Endothelial cell (in vitro differentiated cells): ENCODE measurements around the gene NCBP2. TPM values are rescaled to one million over a fixed set of nuclear protein-coding genes. Genes with fewer than 3 reads are reported as not detected.
A peak's percentile ranks its signal among the peaks of the same experiment; 100 is the strongest.

ENCODE experiments used
- DNase-seq: peaks from one replicate; pipeline ENCODE4 v3.0.0; 2021; ENCODE audit warnings: low spot score
- H3K27ac Mint-ChIP-seq: one replicate; pipeline ENCODE4 v1.8.0; 2021; ENCODE audit warnings: mixed read lengths, inconsistent platforms; ENCODE audit not compliant: unreplicated experiment
- H3K27me3 Mint-ChIP-seq: one replicate; pipeline ENCODE4 v1.8.0; 2021; ENCODE audit warnings: mild to moderate bottlenecking, moderate library complexity, mixed read lengths, inconsistent platforms; ENCODE audit not compliant: unreplicated experiment
- H3K36me3 Mint-ChIP-seq: one replicate; pipeline ENCODE4 v1.8.0; 2021; ENCODE audit warnings: mild to moderate bottlenecking, low read depth, mixed read lengths, inconsistent platforms; ENCODE audit not compliant: unreplicated experiment
- H3K4me1 Mint-ChIP-seq: one replicate; pipeline ENCODE4 v1.8.0; 2021; ENCODE audit warnings: mild to moderate bottlenecking, mixed read lengths, inconsistent platforms; ENCODE audit not compliant: unreplicated experiment
- H3K4me3 Mint-ChIP-seq: one replicate; pipeline ENCODE4 v1.8.0; 2021; ENCODE audit warnings: mild to moderate bottlenecking, mixed read lengths, inconsistent platforms; ENCODE audit not compliant: unreplicated experiment
- H3K9me3 Mint-ChIP-seq: one replicate; pipeline ENCODE4 v1.8.0; 2021; ENCODE audit warnings: mixed read lengths, inconsistent platforms; ENCODE audit not compliant: unreplicated experiment
- total RNA-seq: library from RNA; stranded (reverse); fragmentation: NEBNext Ultra II Directional; extraction: Animal tissue kit (Norgen Biotek cat#: 25700); gene quantifications from one replicate; pipeline ENCODE4 v1.2.1, GENCODE V29; 2021; ENCODE audit not compliant: unreplicated experiment
- TF ChIP-seq, protein P1 (sequence below): fragments of 200-600 bp; sonication (generic); IDR thresholded peaks from one replicate; pipeline ENCODE4 v1.5.0; 2021; ENCODE audit warnings: antibody characterized with exemption; ENCODE audit not compliant: unreplicated experiment

The NCBP2 gene
- total RNA-seq, 1 donor from 2014 or later, result 61.0 TPM

DNA sequence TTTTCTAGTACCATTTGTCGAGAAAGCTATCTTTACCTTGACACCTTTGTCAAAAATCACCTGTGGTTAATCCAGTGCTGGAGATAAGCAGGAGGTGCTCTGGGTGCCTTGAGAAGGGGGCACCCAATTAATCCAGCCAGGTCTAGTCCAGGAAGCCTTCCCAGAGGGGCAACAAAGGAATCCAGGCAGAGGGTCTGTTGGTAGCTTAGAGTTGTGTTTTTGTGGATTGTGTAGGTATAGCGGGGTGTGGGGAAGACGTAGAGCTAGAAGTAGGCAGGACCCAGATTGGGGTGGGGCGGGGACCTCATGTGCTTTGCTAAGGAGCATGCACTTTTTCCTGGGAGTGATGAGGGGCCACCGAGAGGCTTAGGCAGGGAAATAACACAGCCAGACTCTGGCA lies 32.3 kb upstream of the NCBP2 start:
- H3K27ac Mint-ChIP-seq, result no peak overlapping the region
- H3K4me1 Mint-ChIP-seq, result peaks cover 7% of the 10 kb centered on the region
- no peaks in the 10 kb centered on the region for H3K9me3 Mint-ChIP-seq
- no peak overlapping the region for H3K4me3 Mint-ChIP-seq
- TF ChIP-seq, protein P1, sequence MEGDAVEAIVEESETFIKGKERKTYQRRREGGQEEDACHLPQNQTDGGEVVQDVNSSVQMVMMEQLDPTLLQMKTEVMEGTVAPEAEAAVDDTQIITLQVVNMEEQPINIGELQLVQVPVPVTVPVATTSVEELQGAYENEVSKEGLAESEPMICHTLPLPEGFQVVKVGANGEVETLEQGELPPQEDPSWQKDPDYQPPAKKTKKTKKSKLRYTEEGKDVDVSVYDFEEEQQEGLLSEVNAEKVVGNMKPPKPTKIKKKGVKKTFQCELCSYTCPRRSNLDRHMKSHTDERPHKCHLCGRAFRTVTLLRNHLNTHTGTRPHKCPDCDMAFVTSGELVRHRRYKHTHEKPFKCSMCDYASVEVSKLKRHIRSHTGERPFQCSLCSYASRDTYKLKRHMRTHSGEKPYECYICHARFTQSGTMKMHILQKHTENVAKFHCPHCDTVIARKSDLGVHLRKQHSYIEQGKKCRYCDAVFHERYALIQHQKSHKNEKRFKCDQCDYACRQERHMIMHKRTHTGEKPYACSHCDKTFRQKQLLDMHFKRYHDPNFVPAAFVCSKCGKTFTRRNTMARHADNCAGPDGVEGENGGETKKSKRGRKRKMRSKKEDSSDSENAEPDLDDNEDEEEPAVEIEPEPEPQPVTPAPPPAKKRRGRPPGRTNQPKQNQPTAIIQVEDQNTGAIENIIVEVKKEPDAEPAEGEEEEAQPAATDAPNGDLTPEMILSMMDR, result no peak
- DNase-seq, result no peak
- peaks cover 13% of the 10 kb centered on the region for H3K36me3 Mint-ChIP-seq
- H3K27me3 Mint-ChIP-seq, result peaks cover 15% of the 10 kb centered on the region

DNA sequence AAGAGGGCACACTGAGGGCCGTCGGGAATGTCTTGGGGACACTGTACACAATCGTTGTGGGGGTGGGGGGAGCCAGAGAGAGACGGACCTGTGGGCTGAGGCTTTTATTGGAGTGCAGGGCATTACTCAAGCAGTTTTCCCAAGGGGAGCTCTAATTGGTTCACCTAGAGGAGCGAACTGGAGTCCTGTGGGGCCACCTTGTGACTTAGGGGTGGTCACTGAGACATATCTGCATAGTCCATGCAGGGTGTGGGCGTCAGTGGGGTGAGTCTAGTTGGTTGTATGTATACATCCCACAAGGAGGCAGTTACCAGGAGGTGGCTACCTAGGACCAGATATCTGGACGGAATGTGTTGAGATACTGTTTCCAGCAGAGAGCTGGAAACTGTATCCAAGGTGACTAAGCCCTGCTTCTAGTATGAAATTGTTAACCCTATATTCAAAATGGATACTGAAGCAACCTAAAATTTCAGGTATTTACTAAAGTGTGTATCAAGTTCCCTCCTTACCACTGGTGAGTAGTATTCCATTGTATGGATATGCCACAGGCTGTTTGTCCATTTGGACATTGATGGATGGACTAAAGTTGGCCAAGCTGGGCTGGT lies 28.9 kb upstream of the NCBP2 start:
- Mint-ChIP-seq H3K27ac (no peak overlapping the region), H3K9me3 (no peaks in the 10 kb centered on the region), H3K4me1 (peaks cover 7% of the 10 kb centered on the region), H3K27me3 (peaks cover 23% of the 10 kb centered on the region), H3K36me3 (peaks cover 23% of the 10 kb centered on the region), H3K4me3 (no peak overlapping the region)
- TF ChIP-seq, protein P1, result no peak
- no peak for DNase-seq

DNA sequence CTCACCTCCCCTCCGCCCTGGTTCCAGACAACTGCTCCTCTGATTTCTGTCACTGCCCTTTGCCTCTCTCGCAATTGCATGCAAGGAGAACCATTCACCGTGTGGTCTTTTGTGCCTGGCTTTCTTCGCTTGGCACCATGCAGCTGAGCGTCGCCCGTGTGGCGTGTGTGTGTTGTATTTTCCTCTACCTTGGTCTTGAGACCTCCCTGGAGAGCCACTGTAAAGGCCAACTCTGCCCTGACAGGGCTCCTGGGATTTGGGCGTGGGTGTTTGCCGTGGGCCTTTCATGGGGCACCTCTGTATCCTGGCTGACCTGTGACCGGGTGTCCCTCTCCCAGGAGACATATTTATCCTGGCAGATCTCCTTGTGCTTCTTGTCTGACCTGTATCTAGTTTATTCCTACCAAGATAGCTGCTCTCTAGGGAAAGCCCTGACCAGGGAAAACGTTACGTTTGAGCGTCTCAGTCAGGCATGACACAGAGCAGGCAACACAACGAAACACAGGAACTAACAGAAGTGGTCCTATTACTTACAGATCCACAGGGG lies 28.3 kb upstream of the NCBP2 start:
- TF ChIP-seq, protein P1, result no peak
- H3K9me3 Mint-ChIP-seq, result no peaks in the 10 kb centered on the region
- DNase-seq, result no peak
- peaks cover 23% of the 10 kb centered on the region for H3K36me3 Mint-ChIP-seq
- H3K4me1 Mint-ChIP-seq, result peaks cover 7% of the 10 kb centered on the region
- H3K27me3 Mint-ChIP-seq, result peaks cover 25% of the 10 kb centered on the region
- H3K4me3 Mint-ChIP-seq, result peak overlapping the region; percentile 86
- H3K27ac Mint-ChIP-seq, result peak overlapping the region; percentile 78

DNA sequence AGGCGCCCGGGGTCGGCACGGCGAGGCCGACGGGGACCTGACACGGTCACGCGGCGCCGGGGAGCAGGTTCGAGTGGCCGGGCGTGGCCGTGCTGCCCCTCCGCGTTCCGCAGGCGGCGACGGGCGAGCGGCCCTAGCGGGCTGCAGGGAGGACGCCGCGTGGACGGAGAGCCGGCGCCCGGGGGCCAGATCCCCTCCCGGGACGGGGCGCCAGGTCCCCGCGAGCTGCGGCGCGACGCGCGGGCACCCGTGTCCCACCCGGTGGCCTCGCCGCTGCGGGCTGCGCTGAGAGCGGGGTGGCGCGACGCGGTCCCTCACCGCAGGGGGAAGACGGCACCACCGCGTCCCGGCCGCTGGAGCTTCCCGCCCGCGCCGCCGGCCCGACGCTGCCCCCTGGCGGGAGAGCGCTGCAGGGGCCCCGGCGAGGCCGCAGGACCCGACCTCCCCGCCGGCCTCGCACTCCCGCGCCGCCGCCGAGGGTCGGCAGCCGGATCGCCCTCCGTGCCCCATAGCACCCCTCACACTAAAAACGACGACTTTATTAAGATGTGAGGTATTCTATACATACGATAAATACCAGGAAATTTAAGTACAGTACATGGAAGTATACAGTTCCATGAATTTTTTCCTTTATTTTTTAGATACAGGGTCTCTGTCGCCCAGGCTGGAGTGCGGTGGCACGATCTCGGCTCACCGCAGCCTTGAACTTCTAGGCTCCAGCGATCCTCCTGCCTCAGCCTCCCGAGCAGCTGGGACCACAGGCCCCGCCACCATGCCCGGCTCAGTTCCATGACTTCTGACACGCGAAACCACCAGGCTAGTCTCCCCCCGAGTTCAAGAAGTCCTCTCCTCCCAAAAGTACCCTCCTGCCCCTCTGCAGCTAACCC lies 27.6 kb upstream of the NCBP2 start:
- H3K27ac Mint-ChIP-seq, result peak overlapping the region; percentile 78
- H3K27me3 Mint-ChIP-seq, result peaks cover 25% of the 10 kb centered on the region
- H3K36me3 Mint-ChIP-seq, result peaks cover 23% of the 10 kb centered on the region
- H3K4me1 Mint-ChIP-seq, result peaks cover 7% of the 10 kb centered on the region
- TF ChIP-seq, protein P1, result peak; percentile 93
- peak overlapping the region; percentile 86 for H3K4me3 Mint-ChIP-seq
- H3K9me3 Mint-ChIP-seq, result no peaks in the 10 kb centered on the region
- DNase-seq, result peak; percentile 86
